LNCaP clone FGC (cell line): ENCODE data around the gene CHURC1.
A peak's percentile ranks its signal among the peaks of the same experiment; 100 is the strongest.

Experiments used
- DNase-seq: peaks from one replicate; pipeline ENCODE4 v3.0.0-alpha.2; 2011; ENCODE audit warnings: low read depth
- H3K4me3 ChIP-seq: 2 replicates; pipeline ENCODE4 v1.5.1; 2011; ENCODE audit warnings: mild to moderate bottlenecking, low read depth, low read length, control low read depth
- TF ChIP-seq, protein P1 (sequence below): IDR thresholded peaks from 2 replicates; pipeline ENCODE4 v1.5.1; 2012; ENCODE audit warnings: mild to moderate bottlenecking; ENCODE audit not compliant: control insufficient read depth, insufficient read depth; ENCODE audit errors: extremely low read depth

CHURC1 gene

GRCh38 chr14:64971491-64971942 lies 57.3 kb downstream of the CHURC1 start:
- peak overlapping the region; percentile 55 for H3K4me3 ChIP-seq
- TF ChIP-seq, protein P1, sequence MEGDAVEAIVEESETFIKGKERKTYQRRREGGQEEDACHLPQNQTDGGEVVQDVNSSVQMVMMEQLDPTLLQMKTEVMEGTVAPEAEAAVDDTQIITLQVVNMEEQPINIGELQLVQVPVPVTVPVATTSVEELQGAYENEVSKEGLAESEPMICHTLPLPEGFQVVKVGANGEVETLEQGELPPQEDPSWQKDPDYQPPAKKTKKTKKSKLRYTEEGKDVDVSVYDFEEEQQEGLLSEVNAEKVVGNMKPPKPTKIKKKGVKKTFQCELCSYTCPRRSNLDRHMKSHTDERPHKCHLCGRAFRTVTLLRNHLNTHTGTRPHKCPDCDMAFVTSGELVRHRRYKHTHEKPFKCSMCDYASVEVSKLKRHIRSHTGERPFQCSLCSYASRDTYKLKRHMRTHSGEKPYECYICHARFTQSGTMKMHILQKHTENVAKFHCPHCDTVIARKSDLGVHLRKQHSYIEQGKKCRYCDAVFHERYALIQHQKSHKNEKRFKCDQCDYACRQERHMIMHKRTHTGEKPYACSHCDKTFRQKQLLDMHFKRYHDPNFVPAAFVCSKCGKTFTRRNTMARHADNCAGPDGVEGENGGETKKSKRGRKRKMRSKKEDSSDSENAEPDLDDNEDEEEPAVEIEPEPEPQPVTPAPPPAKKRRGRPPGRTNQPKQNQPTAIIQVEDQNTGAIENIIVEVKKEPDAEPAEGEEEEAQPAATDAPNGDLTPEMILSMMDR: no peak
- no peak for DNase-seq

GRCh38 chr14:64971943-64972791 lies 57.9 kb downstream of the CHURC1 start, which contains the start of gene RAB15:
Gene RAB15 (minus strand): TSS chr14:64972336. CDS start chr14:64972076, 260 bp downstream.
- H3K4me3 ChIP-seq: peak within 1 kb of the TSS; percentile 59
- TF ChIP-seq, protein P1: 0 out of 2 replicates have a peak, but pooled peaks have one; percentile 8
- DNase-seq: no peak

- TF ChIP-seq, protein P1: no peak
- peak overlapping the region; percentile 59; the same call in 1 of the 2 replicates for H3K4me3 ChIP-seq
- no peak for DNase-seq
Observed at GRCh38 chr14:64973026-64973442, 58.8 kb downstream of the CHURC1 start.

GRCh38 chr14:64973826-64974225 lies 59.6 kb downstream of the CHURC1 start:
- TF ChIP-seq, protein P1: no peak
- DNase-seq: no peak

GRCh38 chr14:64974563-64974962 lies 60.3 kb downstream of the CHURC1 start:
- TF ChIP-seq, protein P1: no peak
- no peak overlapping the region for H3K4me3 ChIP-seq
- no peak for DNase-seq

More at GRCh38 chr14:64973826-64974225, 59.6 kb downstream of the CHURC1 start:
- no peak overlapping the region for H3K4me3 ChIP-seq

DNA sequence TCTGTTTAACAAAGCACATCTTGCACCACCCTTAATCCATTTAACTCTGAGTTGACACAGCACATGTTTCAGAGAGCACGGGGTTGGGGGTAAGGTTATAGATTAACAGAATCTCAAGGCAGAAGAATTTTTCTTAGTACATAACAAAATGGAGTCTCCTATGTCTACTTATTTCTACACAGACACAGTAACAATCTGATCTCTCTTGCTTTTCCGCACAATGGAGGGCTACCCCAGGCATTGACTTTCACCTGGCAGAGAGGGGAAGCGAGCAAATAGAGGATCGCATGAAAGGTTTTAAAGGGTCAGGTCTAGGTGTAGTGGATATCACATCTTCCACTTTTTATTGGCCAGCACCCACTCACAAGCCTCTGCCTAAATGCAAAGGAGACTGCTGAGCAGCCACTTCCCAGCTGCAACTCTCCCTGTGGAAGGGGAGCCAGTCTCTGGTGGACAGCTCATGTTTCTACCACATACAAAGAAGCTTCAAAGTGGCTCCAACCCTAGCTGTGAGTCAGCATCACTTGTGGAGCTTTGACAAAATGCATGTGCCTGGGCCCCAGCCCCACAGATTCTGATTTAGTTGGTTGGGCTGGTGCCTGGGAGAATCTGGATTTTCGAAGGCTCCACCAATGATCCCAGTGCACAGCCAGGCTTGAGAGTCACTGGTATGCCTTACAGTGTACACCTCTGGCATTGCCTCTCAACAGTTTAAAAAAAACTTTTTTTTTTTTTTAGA lies 65.2 kb downstream of the CHURC1 start:
- H3K4me3 ChIP-seq: no peak overlapping the region
- TF ChIP-seq, protein P1: no peak
- DNase-seq: no peak
